ENCODE data around the gene MYRIP.
"Not testable (repeated sequence)": the region's sequence is repeated elsewhere in the genome, so short reads cannot be mapped to it uniquely, and the experiment has no call there.

MYRIP gene

GRCh38 chr3:40012381-40012780, 203.0 kb downstream of the MYRIP start:
- Histone ChIP-seq H3K4me3 (ENCODE audit: insufficient read depth, low read depth, low read length, poor library complexity, severe bottlenecking) (no peak overlapping the region), H3K27ac (ENCODE audit: insufficient read depth, low read length, poor library complexity, severe bottlenecking) (no peak overlapping the region), H3K4me1 (ENCODE audit: control insufficient read depth, insufficient read depth, low read length, poor library complexity, severe bottlenecking) (no peaks in the 10 kb centered on the region), H3K27me3 (replicated peaks; ENCODE audit: control insufficient read depth, insufficient read depth, low read length, poor library complexity, severe bottlenecking) (no peaks in the 10 kb centered on the region), H3K36me3 (ENCODE audit: control insufficient read depth, insufficient read depth, low read length) (no peaks in the 10 kb centered on the region), H3K9me3 (ENCODE audit: control insufficient read depth, low read length) (no peaks in the 10 kb centered on the region)
- no peak for DNase-seq

- DNase-seq, result no peak
- Histone ChIP-seq H3K4me1 (ENCODE audit: control insufficient read depth, insufficient read depth, low read length, poor library complexity, severe bottlenecking) (no peaks in the 10 kb centered on the region), H3K36me3 (ENCODE audit: control insufficient read depth, insufficient read depth, low read length) (no peaks in the 10 kb centered on the region), H3K27ac (ENCODE audit: insufficient read depth, low read length, poor library complexity, severe bottlenecking) (no peak overlapping the region), H3K27me3 (replicated peaks; ENCODE audit: control insufficient read depth, insufficient read depth, low read length, poor library complexity, severe bottlenecking) (no peaks in the 10 kb centered on the region), H3K9me3 (ENCODE audit: control insufficient read depth, low read length) (no peaks in the 10 kb centered on the region), H3K4me3 (ENCODE audit: insufficient read depth, low read depth, low read length, poor library complexity, severe bottlenecking) (no peak overlapping the region)
Observed at GRCh38 chr3:40016391-40016790, 207.0 kb downstream of the MYRIP start.

GRCh38 chr3:40018369-40018768, 209.0 kb downstream of the MYRIP start:
- no peaks in the 10 kb centered on the region for H3K9me3 ChIP-seq (ENCODE audit: control insufficient read depth, low read length)
- H3K4me3 ChIP-seq (ENCODE audit: insufficient read depth, low read depth, low read length, poor library complexity, severe bottlenecking), result no peak overlapping the region
- no peaks in the 10 kb centered on the region for H3K27me3 ChIP-seq (replicated peaks; ENCODE audit: control insufficient read depth, insufficient read depth, low read length, poor library complexity, severe bottlenecking)
- H3K36me3 ChIP-seq (ENCODE audit: control insufficient read depth, insufficient read depth, low read length), result no peaks in the 10 kb centered on the region
- no peak for DNase-seq
- no peak overlapping the region for H3K27ac ChIP-seq (ENCODE audit: insufficient read depth, low read length, poor library complexity, severe bottlenecking)
- H3K4me1 ChIP-seq (ENCODE audit: control insufficient read depth, insufficient read depth, low read length, poor library complexity, severe bottlenecking), result no peaks in the 10 kb centered on the region

GRCh38 chr3:40019376-40019775, 210.0 kb downstream of the MYRIP start:
- no peaks in the 10 kb centered on the region for H3K36me3 ChIP-seq (ENCODE audit: control insufficient read depth, insufficient read depth, low read length)
- H3K27me3 ChIP-seq (replicated peaks; ENCODE audit: control insufficient read depth, insufficient read depth, low read length, poor library complexity, severe bottlenecking), result no peaks in the 10 kb centered on the region
- H3K27ac ChIP-seq (ENCODE audit: insufficient read depth, low read length, poor library complexity, severe bottlenecking), result no peak overlapping the region

GRCh38 chr3:40020689-40021088, 211.3 kb downstream of the MYRIP start:
- no peaks in the 10 kb centered on the region for H3K4me1 ChIP-seq (ENCODE audit: control insufficient read depth, insufficient read depth, low read length, poor library complexity, severe bottlenecking)
- no peak overlapping the region for H3K27ac ChIP-seq (ENCODE audit: insufficient read depth, low read length, poor library complexity, severe bottlenecking)
- no peak for DNase-seq
- H3K36me3 ChIP-seq (ENCODE audit: control insufficient read depth, insufficient read depth, low read length), result no peaks in the 10 kb centered on the region
- no peaks in the 10 kb centered on the region for H3K9me3 ChIP-seq (ENCODE audit: control insufficient read depth, low read length)
- H3K27me3 ChIP-seq (replicated peaks; ENCODE audit: control insufficient read depth, insufficient read depth, low read length, poor library complexity, severe bottlenecking), result no peaks in the 10 kb centered on the region
- no peak overlapping the region for H3K4me3 ChIP-seq (ENCODE audit: insufficient read depth, low read depth, low read length, poor library complexity, severe bottlenecking)

More at GRCh38 chr3:40019376-40019775, 210.0 kb downstream of the MYRIP start:
- H3K4me1 ChIP-seq (ENCODE audit: control insufficient read depth, insufficient read depth, low read length, poor library complexity, severe bottlenecking), result no peaks in the 10 kb centered on the region
- no peaks in the 10 kb centered on the region for H3K9me3 ChIP-seq (ENCODE audit: control insufficient read depth, low read length)
- DNase-seq, result no peak
- no peak overlapping the region for H3K4me3 ChIP-seq (ENCODE audit: insufficient read depth, low read depth, low read length, poor library complexity, severe bottlenecking)

- Histone ChIP-seq H3K27ac (ENCODE audit: insufficient read depth, low read length, poor library complexity, severe bottlenecking) (no peak overlapping the region), H3K4me1 (ENCODE audit: control insufficient read depth, insufficient read depth, low read length, poor library complexity, severe bottlenecking) (no peaks in the 10 kb centered on the region), H3K4me3 (ENCODE audit: insufficient read depth, low read depth, low read length, poor library complexity, severe bottlenecking) (no peak overlapping the region)
Observed at GRCh38 chr3:40021338-40021737, 211.9 kb downstream of the MYRIP start.

GRCh38 chr3:40022297-40022827, 213.0 kb downstream of the MYRIP start:
- DNase-seq, result no peak
- Histone ChIP-seq H3K27me3 (replicated peaks; ENCODE audit: control insufficient read depth, insufficient read depth, low read length, poor library complexity, severe bottlenecking) (no peaks in the 10 kb centered on the region), H3K4me3 (ENCODE audit: insufficient read depth, low read depth, low read length, poor library complexity, severe bottlenecking) (no peak overlapping the region), H3K4me1 (ENCODE audit: control insufficient read depth, insufficient read depth, low read length, poor library complexity, severe bottlenecking) (no peaks in the 10 kb centered on the region), H3K36me3 (ENCODE audit: control insufficient read depth, insufficient read depth, low read length) (no peaks in the 10 kb centered on the region), H3K27ac (ENCODE audit: insufficient read depth, low read length, poor library complexity, severe bottlenecking) (no peak overlapping the region), H3K9me3 (ENCODE audit: control insufficient read depth, low read length) (no peaks in the 10 kb centered on the region)

More at GRCh38 chr3:40021338-40021737, 211.9 kb downstream of the MYRIP start:
- Histone ChIP-seq H3K36me3 (ENCODE audit: control insufficient read depth, insufficient read depth, low read length) (no peaks in the 10 kb centered on the region), H3K9me3 (ENCODE audit: control insufficient read depth, low read length) (no peaks in the 10 kb centered on the region), H3K27me3 (replicated peaks; ENCODE audit: control insufficient read depth, insufficient read depth, low read length, poor library complexity, severe bottlenecking) (no peaks in the 10 kb centered on the region)
- DNase-seq, result no peak

GRCh38 chr3:40024526-40024925, 215.1 kb downstream of the MYRIP start:
- no peak for DNase-seq
- Histone ChIP-seq H3K4me1 (ENCODE audit: control insufficient read depth, insufficient read depth, low read length, poor library complexity, severe bottlenecking) (no peaks in the 10 kb centered on the region), H3K9me3 (ENCODE audit: control insufficient read depth, low read length) (no peaks in the 10 kb centered on the region), H3K27me3 (replicated peaks; ENCODE audit: control insufficient read depth, insufficient read depth, low read length, poor library complexity, severe bottlenecking) (no peaks in the 10 kb centered on the region), H3K4me3 (ENCODE audit: insufficient read depth, low read depth, low read length, poor library complexity, severe bottlenecking) (no peak overlapping the region), H3K27ac (ENCODE audit: insufficient read depth, low read length, poor library complexity, severe bottlenecking) (no peak overlapping the region), H3K36me3 (ENCODE audit: control insufficient read depth, insufficient read depth, low read length) (no peaks in the 10 kb centered on the region)

GRCh38 chr3:40025892-40026291, 216.5 kb downstream of the MYRIP start:
- DNase-seq; H3K27ac ChIP-seq (ENCODE audit: insufficient read depth, low read length, poor library complexity, severe bottlenecking); H3K9me3 ChIP-seq (ENCODE audit: control insufficient read depth, low read length); H3K27me3 ChIP-seq (replicated peaks; ENCODE audit: control insufficient read depth, insufficient read depth, low read length, poor library complexity, severe bottlenecking); H3K36me3 ChIP-seq (ENCODE audit: control insufficient read depth, insufficient read depth, low read length); H3K4me1 ChIP-seq (ENCODE audit: control insufficient read depth, insufficient read depth, low read length, poor library complexity, severe bottlenecking); H3K4me3 ChIP-seq (ENCODE audit: insufficient read depth, low read depth, low read length, poor library complexity, severe bottlenecking): not testable (repeated sequence)

GRCh38 chr3:40035177-40035576, 225.8 kb downstream of the MYRIP start:
- no peaks in the 10 kb centered on the region for H3K36me3 ChIP-seq (ENCODE audit: control insufficient read depth, insufficient read depth, low read length)
- H3K4me1 ChIP-seq (ENCODE audit: control insufficient read depth, insufficient read depth, low read length, poor library complexity, severe bottlenecking), result no peaks in the 10 kb centered on the region
- H3K27me3 ChIP-seq (replicated peaks; ENCODE audit: control insufficient read depth, insufficient read depth, low read length, poor library complexity, severe bottlenecking), result no peaks in the 10 kb centered on the region
- no peaks in the 10 kb centered on the region for H3K9me3 ChIP-seq (ENCODE audit: control insufficient read depth, low read length)
- DNase-seq, result no peak
- H3K4me3 ChIP-seq (ENCODE audit: insufficient read depth, low read depth, low read length, poor library complexity, severe bottlenecking), result no peak overlapping the region
- H3K27ac ChIP-seq (ENCODE audit: insufficient read depth, low read length, poor library complexity, severe bottlenecking), result no peak overlapping the region

All from effector memory CD4-positive, alpha-beta T cell (primary cell).